BJ (cell line): Measurements from ENCODE around the gene AMIGO1. TPM values are rescaled to one million over a fixed set of nuclear protein-coding genes. Genes with fewer than 3 reads are reported as not detected.

Experiments
- CTCF ChIA-PET: fragments of 350-600 bp; formaldehyde crosslinking; extraction: SDS; loops from one replicate; lab custom pipeline; 2021; ENCODE audit warnings: antibody characterized with exemption, inconsistent platforms; lab: Yijun Ruan, JAX
- POLR2A ChIA-PET: fragments of 300-600 bp; sonication (Branson Sonifier 250); formaldehyde crosslinking; extraction: SDS; loops from one replicate; lab custom pipeline; 2021; ENCODE audit warnings: antibody characterized with exemption; lab: Charles Lee
- DNase-seq: peaks from one replicate; pipeline ENCODE4 v3.0.0-alpha.2; 2011; ENCODE audit warnings: low read depth
- H3K27me3 ChIP-seq: 2 replicates; pipeline ENCODE4 v1.6.0; 2011; ENCODE audit warnings: low read length; ENCODE audit not compliant: control insufficient read depth, insufficient read depth
- H3K36me3 ChIP-seq: 2 replicates; pipeline ENCODE4 v1.5.1; 2011; ENCODE audit warnings: low read length; ENCODE audit not compliant: control insufficient read depth, insufficient read depth
- H3K4me3 ChIP-seq: 2 replicates; pipeline ENCODE4 v1.5.1; 2011; ENCODE audit warnings: low read depth, mild to moderate bottlenecking, control low read depth, low read length
- polyA plus RNA-seq: library from polyadenylated mRNA; depleted of rRNA; stranded (reverse); fragments of >200 nt; gene quantifications from 2 replicates; pipeline ENCODE4 v1.2.3, GENCODE V29; 2011
- TF ChIP-seq, protein P1 (sequence below): IDR thresholded peaks from 2 replicates; pipeline ENCODE4 v1.5.1; 2011; ENCODE audit warnings: low read depth, mild to moderate bottlenecking, control low read depth, inconsistent platforms, low read length, moderate library complexity; ENCODE audit not compliant: insufficient read depth

Gene AMIGO1
- polyA plus RNA-seq, 1 experiment = 3.4 TPM

DNA sequence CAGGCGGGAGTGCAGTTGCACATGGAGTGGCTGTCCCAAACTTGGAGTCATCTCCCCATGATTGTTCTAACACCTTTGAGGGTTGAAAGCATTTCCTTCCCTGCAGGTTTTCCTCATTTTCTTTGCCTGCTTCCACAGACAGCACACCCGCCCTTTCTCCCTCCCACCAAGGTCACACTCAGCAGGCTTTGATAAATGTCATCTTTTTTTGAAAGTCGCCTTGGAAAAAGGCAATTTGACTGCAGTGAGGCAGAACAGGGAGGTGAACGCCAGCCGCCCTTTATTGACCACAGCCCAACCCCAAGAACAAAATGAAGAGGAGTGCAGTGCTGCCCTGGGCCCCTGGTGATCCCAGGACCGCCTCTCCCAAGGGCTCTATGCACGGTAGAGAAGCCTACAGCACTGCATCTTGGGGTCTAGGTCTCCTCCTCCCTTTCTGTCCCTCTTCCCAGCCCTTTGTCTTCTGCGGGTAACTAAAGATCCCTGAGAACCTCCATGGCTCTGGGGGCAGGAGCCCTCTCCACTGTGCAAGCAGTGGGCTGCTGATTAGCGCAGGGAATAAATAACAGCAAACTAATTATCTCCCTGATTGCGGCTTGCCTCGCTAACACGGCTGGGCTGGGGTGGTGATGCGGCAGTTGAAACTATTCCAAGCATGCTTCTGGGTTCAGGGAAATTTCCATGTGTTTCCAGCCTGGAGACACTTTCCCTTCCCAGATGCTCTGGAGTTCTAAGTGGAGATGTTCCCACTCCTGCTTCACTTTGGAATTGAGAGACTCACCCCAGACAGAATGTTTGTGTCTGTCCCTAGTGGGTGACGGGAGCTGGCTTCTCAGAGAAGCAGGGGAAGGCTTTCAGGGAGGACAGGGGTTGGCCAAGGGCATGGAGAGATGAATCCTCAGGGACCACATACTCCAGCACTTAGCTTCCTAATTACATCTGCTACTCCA is 11.8 kb upstream of the AMIGO1 start:
- no peaks in the 10 kb centered on the region for H3K36me3 ChIP-seq
- POLR2A ChIA-PET = interaction anchor here (0.6 kb wide), 1 partner anchor 40 kb away, joined by 4 read pairs; no protein-coding TSS in a partner anchor
- H3K27me3 ChIP-seq = no peaks in the 10 kb centered on the region
- no peak overlapping the region for H3K4me3 ChIP-seq
- no peak for DNase-seq
- TF ChIP-seq, protein P1, sequence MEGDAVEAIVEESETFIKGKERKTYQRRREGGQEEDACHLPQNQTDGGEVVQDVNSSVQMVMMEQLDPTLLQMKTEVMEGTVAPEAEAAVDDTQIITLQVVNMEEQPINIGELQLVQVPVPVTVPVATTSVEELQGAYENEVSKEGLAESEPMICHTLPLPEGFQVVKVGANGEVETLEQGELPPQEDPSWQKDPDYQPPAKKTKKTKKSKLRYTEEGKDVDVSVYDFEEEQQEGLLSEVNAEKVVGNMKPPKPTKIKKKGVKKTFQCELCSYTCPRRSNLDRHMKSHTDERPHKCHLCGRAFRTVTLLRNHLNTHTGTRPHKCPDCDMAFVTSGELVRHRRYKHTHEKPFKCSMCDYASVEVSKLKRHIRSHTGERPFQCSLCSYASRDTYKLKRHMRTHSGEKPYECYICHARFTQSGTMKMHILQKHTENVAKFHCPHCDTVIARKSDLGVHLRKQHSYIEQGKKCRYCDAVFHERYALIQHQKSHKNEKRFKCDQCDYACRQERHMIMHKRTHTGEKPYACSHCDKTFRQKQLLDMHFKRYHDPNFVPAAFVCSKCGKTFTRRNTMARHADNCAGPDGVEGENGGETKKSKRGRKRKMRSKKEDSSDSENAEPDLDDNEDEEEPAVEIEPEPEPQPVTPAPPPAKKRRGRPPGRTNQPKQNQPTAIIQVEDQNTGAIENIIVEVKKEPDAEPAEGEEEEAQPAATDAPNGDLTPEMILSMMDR = no peak
- CTCF ChIA-PET = interaction anchor here (0.5 to 26.3 kb wide), 5 partner anchors 9 to 350 kb away, joined by 3 to 1371 read pairs (median 42); partner anchors contain the start of genes AMIGO1, ATXN7L2 and CYB561D1

DNA sequence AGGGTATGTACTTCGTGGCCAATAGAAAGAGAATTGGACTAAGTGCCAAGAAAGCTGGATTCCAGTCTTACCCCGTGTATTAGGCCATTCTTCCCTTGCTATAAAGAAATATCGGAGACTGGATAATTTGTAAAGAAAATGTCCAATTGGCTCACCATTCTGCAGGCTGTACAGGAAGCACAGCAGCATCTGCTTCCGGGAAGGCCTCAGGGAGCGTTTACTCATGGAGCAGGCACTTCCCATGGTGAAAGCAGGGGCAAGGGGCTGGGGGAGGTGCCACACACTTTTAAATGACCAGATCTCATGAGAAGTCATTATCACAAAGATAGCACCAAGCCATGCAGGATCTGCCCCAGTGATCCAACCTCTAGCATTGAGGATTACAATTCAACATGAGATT is 7.8 kb upstream of the AMIGO1 start:
- DNase-seq = no peak
- Histone ChIP-seq H3K36me3 (no peaks in the 10 kb centered on the region), H3K4me3 (no peak overlapping the region), H3K27me3 (no peaks in the 10 kb centered on the region)
- POLR2A ChIA-PET = interaction anchor here (0.6 kb wide), 1 partner anchor 467 kb away, joined by 4 read pairs; the partner anchor contains the start of gene AHCYL1
- TF ChIP-seq, protein P1 = no peak
- CTCF ChIA-PET = interaction anchor here (0.7 to 6.6 kb wide), 6 partner anchors 15 to 123 kb away, joined by 3 to 87 read pairs (median 14); partner anchors contain the start of gene CYB561D1

DNA sequence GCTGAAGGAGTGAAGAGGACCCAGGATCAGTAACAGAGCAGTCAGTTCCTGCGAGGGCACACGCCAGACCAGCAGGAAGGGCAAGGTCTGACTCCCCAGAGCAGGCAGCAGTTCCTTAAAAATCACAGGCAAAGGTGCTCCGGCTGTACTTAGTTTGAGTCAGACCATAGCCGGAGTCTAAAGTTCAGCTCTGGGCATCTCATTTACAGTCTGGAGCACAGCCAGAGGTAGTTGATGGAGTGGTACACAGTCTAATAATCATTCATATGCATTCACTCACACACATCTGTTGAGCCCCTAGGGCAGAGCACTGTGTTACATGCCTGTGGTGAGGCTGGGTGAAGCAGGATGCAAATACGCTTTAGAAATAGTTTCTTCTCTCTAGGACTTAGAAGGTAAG is 7.3 kb upstream of the AMIGO1 start:
- H3K27me3 ChIP-seq = no peaks in the 10 kb centered on the region
- CTCF ChIA-PET = interaction anchor here (0.9 to 6.6 kb wide), 6 partner anchors 15 to 133 kb away, joined by 3 to 87 read pairs (median 14); partner anchors contain the start of gene CYB561D1
- H3K4me3 ChIP-seq = no peak overlapping the region
- H3K36me3 ChIP-seq = no peaks in the 10 kb centered on the region
- TF ChIP-seq, protein P1 = no peak
- DNase-seq = peak; percentile 75
- POLR2A ChIA-PET = no interaction called here

DNA sequence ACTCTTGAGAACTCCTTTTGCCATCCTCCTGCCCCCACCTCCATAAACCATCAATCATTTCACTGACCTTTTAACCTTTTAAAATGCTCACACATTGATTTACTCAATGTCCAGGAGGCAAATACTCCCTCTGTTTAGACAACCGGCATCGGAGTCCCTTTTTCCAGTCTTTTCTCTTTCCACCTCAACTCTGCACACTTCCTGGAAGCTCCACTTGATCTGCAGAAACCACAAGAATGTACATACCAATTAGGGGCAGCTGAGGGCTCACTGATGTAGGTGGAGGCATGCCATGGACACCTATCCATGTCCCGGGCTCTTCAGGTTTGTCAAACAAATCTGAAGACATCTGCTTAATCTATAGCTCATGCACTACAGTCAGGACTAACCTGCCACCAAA is 5.3 kb upstream of the AMIGO1 start:
- CTCF ChIA-PET = interaction anchor here (0.7 to 6.6 kb wide), 6 partner anchors 9 to 206 kb away, joined by 3 to 87 read pairs (median 14); partner anchors contain the start of gene CYB561D1

More for the DNA sequence above, 5.3 kb upstream of the AMIGO1 start:
- Histone ChIP-seq H3K27me3 (no peaks in the 10 kb centered on the region), H3K36me3 (no peaks in the 10 kb centered on the region), H3K4me3 (no peak overlapping the region)
- POLR2A ChIA-PET = no interaction called here
- TF ChIP-seq, protein P1 = no peak
- no peak for DNase-seq
